GM12892 (cell line): ENCODE measurements around the gene FMN2.

Source experiments
- DNase-seq: peaks from one replicate; pipeline ENCODE4 v3.0.0; 2011; ENCODE audit not compliant: insufficient read length
- FAIRE-seq: peaks from 2 replicates; lab custom pipeline; 2011; peaks lifted over from hg19 to GRCh38; lab: Jason Lieb, UNC
- POLR2A ChIP-seq: IDR thresholded peaks from 2 replicates; pipeline ENCODE4 v1.6.1; 2011; ENCODE audit warnings: low read depth, low read length, control low read depth
- POLR2AphosphoS5 ChIP-seq: IDR thresholded peaks from 2 replicates; pipeline ENCODE4 v1.6.1; 2011; ENCODE audit warnings: low read depth, low read length, control low read depth
- TAF1 ChIP-seq: IDR thresholded peaks from 2 replicates; pipeline ENCODE4 v1.6.1; 2011; ENCODE audit warnings: low read depth, mild to moderate bottlenecking, control low read depth, low read length, borderline replicate concordance

FMN2 gene

GRCh38 chr1:240116831-240117769 is 25.4 kb downstream of the FMN2 start:
- DNase-seq (no peak), FAIRE-seq (no peak)
- TF ChIP-seq TAF1 (no peak), POLR2AphosphoS5 (no peak), POLR2A (no peak)

GRCh38 chr1:240117930-240118329 is 26.2 kb downstream of the FMN2 start:
- DNase-seq (no peak), FAIRE-seq (no peak)
- TF ChIP-seq TAF1 (no peak), POLR2A (no peak), POLR2AphosphoS5 (no peak)

- DNase-seq: no peak
- no peak for TF ChIP-seq TAF1
- FAIRE-seq: no peak
These were observed 31.2 kb downstream of the FMN2 start for GRCh38 chr1:240122639-240123613.

DNA sequence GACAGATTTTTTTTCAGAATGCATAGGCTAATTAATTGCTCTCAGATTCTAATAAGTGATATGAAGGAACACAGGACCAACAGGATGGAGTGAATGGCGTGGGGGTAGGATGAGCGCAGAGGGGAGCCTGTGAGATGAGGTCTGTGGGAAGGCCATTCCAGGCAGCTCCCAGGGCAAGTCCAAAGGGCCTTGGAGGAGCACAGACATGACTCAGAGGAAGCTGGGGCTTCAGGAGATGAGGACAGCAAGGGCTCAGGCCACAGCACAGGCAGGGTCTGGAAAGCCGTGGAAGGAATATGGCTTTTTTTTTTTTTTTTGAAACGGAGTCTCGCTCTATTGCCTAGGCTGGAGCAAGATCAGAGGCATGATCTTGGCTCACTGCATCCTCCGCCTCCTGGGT is 35.1 kb downstream of the FMN2 start:
- TF ChIP-seq POLR2AphosphoS5: no peak
- no peak for DNase-seq
- FAIRE-seq: no peak

DNA sequence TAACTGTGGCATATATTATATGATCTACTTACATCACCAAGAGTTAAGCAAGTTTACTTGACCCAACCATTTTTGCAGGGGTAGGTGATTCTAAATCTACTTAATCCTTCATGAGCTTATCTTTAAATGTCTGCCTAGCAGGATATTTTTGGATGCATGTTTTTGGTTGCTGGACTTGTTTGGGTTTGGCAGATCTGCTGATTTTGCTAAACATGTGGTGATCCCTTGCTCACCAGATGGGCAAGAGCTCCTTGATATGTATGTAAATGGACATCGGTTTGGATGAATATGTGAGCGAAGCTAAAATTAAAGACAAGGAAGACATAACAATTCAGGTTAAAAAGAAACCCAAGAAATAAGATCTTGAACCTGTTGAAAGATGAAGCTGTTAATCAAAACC is 36.7 kb downstream of the FMN2 start:
- FAIRE-seq (no peak), DNase-seq (no peak)
- TF ChIP-seq TAF1 (no peak), POLR2AphosphoS5 (no peak), POLR2A (no peak)

GRCh38 chr1:240134113-240134512 is 42.4 kb downstream of the FMN2 start:
- FAIRE-seq: no peak
- no peak for DNase-seq

DNA sequence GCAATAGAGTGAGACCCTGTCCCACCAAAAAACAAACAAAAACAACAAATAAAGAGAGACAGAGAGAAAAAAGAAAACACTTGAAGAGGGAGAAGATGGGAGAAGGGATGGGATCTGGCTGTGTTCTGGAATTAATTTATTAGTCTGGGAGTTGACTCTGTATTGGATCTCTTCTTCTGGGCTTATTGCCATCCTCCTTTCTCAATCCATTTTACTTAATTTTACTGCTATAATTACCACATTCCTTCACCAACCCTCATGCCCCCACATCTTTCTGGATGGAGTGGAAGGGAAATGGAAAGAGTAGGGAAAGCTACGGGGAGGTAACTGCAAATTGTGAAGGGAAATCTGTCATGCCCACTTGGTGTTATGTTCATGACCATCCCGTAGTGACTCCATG is 42.9 kb downstream of the FMN2 start:
- FAIRE-seq: no peak
- TF ChIP-seq TAF1 (no peak), POLR2A (no peak), POLR2AphosphoS5 (no peak)
- DNase-seq: no peak

More at GRCh38 chr1:240134113-240134512, 42.4 kb downstream of the FMN2 start:
- TF ChIP-seq POLR2AphosphoS5: no peak
- no peak for TF ChIP-seq TAF1
- TF ChIP-seq POLR2A: no peak

- FAIRE-seq (no peak), DNase-seq (no peak)
- no peak for TF ChIP-seq POLR2A
- TF ChIP-seq POLR2AphosphoS5: no peak
- TF ChIP-seq TAF1: no peak
These were observed 44.7 kb downstream of the FMN2 start for GRCh38 chr1:240136402-240136801.

DNA sequence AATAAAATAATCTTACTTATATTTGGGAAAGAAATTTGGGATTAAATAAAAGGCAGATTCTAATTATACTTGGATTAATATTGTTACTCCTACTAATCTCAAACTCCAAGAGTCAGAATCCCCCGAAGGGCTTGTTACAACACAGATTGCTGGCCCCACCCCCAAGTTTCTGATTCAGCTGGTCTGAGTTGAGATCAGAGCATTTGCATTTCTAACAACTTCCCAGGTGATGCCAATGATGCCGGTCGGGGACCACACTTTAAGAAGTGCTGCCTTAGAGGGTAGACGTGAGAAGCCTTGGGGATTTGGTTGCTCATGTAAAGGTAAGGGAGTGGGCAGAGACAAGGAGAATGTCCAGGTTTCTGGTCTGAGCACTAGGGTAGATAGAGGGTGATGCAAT is 47.2 kb downstream of the FMN2 start:
- no peak for FAIRE-seq
- no peak for DNase-seq
- TF ChIP-seq POLR2A (no peak), POLR2AphosphoS5 (no peak), TAF1 (no peak)

DNA sequence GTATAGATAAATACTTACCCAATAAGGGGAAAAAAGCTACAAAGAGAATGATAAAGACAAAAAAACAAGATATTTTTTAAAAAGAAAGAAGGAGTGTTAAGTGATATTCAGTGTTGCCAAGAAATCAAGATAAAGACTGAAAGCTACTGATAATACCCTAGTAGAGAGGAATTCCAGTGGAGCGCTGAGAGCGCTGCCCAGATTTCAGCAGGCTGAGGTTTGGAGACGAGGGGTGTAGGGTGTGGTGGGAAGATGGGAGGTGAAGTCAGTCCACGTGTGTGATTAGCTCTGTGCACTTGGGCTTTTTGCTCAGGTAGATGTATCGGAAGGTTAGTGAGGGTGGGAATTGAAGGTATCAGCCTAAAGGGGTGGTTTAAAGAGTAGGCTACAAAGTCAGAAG is 47.8 kb downstream of the FMN2 start:
- DNase-seq (no peak), FAIRE-seq (no peak)
- TF ChIP-seq POLR2AphosphoS5 (no peak), POLR2A (no peak), TAF1 (no peak)

GRCh38 chr1:240145120-240145519 is 53.4 kb downstream of the FMN2 start:
- TF ChIP-seq TAF1 (no peak), POLR2A (no peak), POLR2AphosphoS5 (no peak)
- DNase-seq: no peak
- FAIRE-seq: no peak
